ENCODE data around the gene CTU2. TPM values are rescaled to one million over a fixed set of nuclear protein-coding genes. Genes with fewer than 3 reads are reported as not detected.

CTU2 gene
- total and polyA plus RNA-seq, 2 of the 8 experiments (the other 6 are each of a cell fraction or from before 2014, with no cell fraction given) = 32.7 to 42.9 TPM

DNA sequence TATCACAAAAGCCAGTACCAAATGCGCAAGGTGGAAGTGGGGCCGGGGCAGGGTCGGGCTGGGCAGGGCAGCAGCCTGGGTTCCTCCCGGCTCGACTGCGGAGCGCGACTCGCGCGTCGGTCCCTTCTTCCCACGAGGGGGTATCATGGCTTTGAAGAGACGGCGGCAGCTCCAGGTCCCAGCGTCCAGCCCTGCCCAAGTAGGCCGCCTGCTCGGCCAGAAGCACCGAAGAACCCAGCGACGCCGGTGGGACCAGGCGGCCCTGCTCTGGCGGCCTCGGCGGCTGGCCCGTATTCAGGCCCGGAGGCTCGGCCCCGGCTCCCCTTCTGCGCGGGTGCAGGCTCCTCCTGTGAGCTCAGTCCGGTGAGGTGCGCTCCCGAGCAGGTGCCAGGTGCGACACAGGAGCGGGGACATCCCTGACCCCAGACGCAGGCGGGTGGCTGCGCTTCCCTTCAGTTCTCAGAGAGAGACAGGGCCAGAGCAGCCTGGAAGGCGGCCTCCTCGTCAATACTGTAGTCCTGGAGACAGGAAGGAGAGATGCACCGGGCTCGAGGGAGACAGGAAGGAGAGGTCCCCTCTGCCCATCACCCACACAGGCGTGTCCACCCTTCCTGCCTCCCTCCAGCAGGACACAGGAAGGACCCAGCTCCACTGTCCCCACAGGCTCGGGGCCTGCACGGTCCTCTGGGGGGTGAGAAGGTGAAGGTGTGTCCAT is 9.0 kb upstream of the CTU2 start (continued):
- TF ChIP-seq, protein P1, sequence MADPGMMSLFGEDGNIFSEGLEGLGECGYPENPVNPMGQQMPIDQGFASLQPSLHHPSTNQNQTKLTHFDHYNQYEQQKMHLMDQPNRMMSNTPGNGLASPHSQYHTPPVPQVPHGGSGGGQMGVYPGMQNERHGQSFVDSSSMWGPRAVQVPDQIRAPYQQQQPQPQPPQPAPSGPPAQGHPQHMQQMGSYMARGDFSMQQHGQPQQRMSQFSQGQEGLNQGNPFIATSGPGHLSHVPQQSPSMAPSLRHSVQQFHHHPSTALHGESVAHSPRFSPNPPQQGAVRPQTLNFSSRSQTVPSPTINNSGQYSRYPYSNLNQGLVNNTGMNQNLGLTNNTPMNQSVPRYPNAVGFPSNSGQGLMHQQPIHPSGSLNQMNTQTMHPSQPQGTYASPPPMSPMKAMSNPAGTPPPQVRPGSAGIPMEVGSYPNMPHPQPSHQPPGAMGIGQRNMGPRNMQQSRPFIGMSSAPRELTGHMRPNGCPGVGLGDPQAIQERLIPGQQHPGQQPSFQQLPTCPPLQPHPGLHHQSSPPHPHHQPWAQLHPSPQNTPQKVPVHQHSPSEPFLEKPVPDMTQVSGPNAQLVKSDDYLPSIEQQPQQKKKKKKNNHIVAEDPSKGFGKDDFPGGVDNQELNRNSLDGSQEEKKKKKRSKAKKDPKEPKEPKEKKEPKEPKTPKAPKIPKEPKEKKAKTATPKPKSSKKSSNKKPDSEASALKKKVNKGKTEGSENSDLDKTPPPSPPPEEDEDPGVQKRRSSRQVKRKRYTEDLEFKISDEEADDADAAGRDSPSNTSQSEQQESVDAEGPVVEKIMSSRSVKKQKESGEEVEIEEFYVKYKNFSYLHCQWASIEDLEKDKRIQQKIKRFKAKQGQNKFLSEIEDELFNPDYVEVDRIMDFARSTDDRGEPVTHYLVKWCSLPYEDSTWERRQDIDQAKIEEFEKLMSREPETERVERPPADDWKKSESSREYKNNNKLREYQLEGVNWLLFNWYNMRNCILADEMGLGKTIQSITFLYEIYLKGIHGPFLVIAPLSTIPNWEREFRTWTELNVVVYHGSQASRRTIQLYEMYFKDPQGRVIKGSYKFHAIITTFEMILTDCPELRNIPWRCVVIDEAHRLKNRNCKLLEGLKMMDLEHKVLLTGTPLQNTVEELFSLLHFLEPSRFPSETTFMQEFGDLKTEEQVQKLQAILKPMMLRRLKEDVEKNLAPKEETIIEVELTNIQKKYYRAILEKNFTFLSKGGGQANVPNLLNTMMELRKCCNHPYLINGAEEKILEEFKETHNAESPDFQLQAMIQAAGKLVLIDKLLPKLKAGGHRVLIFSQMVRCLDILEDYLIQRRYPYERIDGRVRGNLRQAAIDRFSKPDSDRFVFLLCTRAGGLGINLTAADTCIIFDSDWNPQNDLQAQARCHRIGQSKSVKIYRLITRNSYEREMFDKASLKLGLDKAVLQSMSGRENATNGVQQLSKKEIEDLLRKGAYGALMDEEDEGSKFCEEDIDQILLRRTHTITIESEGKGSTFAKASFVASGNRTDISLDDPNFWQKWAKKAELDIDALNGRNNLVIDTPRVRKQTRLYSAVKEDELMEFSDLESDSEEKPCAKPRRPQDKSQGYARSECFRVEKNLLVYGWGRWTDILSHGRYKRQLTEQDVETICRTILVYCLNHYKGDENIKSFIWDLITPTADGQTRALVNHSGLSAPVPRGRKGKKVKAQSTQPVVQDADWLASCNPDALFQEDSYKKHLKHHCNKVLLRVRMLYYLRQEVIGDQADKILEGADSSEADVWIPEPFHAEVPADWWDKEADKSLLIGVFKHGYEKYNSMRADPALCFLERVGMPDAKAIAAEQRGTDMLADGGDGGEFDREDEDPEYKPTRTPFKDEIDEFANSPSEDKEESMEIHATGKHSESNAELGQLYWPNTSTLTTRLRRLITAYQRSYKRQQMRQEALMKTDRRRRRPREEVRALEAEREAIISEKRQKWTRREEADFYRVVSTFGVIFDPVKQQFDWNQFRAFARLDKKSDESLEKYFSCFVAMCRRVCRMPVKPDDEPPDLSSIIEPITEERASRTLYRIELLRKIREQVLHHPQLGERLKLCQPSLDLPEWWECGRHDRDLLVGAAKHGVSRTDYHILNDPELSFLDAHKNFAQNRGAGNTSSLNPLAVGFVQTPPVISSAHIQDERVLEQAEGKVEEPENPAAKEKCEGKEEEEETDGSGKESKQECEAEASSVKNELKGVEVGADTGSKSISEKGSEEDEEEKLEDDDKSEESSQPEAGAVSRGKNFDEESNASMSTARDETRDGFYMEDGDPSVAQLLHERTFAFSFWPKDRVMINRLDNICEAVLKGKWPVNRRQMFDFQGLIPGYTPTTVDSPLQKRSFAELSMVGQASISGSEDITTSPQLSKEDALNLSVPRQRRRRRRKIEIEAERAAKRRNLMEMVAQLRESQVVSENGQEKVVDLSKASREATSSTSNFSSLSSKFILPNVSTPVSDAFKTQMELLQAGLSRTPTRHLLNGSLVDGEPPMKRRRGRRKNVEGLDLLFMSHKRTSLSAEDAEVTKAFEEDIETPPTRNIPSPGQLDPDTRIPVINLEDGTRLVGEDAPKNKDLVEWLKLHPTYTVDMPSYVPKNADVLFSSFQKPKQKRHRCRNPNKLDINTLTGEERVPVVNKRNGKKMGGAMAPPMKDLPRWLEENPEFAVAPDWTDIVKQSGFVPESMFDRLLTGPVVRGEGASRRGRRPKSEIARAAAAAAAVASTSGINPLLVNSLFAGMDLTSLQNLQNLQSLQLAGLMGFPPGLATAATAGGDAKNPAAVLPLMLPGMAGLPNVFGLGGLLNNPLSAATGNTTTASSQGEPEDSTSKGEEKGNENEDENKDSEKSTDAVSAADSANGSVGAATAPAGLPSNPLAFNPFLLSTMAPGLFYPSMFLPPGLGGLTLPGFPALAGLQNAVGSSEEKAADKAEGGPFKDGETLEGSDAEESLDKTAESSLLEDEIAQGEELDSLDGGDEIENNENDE (IDR thresholded peaks at IDR 0.05; ENCODE audit: insufficient replicate concordance, low read length) = no peak
- TF ChIP-seq HDAC2 (IDR thresholded peaks at IDR 0.05; ENCODE audit: borderline replicate concordance in 1 of 2, low read depth in 2 of 2, low read length in 2 of 2) (no peak), SIRT6 (IDR thresholded peaks at IDR 0.05; ENCODE audit: low read length) (no peak), FOSL1 (IDR thresholded peaks at IDR 0.05; ENCODE audit: insufficient read depth, low read depth, low read length) (no peak), MAFK (IDR thresholded peaks at IDR 0.05; ENCODE audit: low read depth, low read length) (no peak)

All from H1 (cell line).